ENCODE results near the gene STAC3.

Gene STAC3

DNA sequence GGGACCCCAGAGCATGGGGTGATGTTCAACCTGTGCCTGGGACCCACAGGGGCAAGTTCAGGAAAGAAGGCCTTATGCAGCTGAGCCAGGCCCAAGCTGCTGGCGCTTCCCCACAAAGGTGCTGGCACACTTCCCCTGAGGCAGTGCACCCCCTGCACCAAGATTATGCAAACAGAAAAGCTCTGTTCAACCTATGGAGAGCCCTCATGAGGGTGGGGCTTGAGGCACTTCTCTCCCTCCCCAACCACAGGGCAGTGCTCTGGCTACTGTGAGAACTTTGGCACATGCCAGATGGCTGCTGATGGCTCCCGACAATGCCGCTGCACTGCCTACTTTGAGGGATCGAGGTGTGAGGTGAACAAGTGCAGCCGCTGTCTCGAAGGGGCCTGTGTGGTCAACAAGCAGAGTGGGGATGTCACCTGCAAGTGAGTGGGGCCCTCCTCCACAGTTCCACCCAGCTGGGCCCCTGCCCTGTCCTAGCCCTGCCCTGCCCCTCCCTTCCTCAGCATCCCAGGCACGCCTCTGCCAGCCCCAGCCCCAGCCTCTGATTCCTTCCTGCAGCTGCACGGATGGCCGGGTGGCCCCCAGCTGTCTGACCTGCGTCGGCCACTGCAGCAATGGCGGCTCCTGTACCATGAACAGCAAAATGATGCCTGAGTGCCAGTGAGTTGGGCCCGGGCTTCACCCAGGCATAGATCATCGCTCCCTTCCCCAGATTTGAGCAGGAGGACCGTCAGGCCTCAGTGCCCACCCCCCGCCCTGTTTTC is 39.9 kb downstream of the STAC3 start:
- no peak for DNase-seq (ENCODE audit: low read depth)
- H3K4me3 ChIP-seq (ENCODE audit: low read depth, low read length) = no peak overlapping the region
- TF ChIP-seq, protein P1, sequence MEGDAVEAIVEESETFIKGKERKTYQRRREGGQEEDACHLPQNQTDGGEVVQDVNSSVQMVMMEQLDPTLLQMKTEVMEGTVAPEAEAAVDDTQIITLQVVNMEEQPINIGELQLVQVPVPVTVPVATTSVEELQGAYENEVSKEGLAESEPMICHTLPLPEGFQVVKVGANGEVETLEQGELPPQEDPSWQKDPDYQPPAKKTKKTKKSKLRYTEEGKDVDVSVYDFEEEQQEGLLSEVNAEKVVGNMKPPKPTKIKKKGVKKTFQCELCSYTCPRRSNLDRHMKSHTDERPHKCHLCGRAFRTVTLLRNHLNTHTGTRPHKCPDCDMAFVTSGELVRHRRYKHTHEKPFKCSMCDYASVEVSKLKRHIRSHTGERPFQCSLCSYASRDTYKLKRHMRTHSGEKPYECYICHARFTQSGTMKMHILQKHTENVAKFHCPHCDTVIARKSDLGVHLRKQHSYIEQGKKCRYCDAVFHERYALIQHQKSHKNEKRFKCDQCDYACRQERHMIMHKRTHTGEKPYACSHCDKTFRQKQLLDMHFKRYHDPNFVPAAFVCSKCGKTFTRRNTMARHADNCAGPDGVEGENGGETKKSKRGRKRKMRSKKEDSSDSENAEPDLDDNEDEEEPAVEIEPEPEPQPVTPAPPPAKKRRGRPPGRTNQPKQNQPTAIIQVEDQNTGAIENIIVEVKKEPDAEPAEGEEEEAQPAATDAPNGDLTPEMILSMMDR (IDR thresholded peaks at IDR 0.05; ENCODE audit: low read depth, low read length, missing control alignments) = no peak
- in situ Hi-C loops (cut with HindIII; ENCODE audit: low sequenced_read_pairs) = no loop called here

DNA sequence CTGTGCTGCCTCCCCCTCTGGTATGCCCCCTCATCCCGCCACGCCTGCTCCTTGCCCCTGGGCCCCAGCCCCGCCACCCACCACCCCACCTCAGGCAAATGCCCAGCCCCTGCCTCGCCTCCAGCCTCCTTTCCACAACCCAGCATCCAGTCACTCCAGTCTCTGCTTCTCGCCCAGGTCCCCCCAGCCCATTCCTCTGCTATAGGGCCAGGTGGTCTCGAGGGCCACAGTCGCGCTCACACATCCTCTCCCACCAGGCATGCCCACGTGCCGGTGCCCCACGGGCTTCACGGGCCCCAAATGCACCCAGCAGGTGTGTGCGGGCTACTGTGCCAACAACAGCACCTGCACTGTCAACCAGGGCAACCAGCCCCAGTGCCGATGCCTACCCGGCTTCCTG is 40.5 kb downstream of the STAC3 start:
- TF ChIP-seq, protein P1 (IDR thresholded peaks at IDR 0.05; ENCODE audit: low read depth, low read length, missing control alignments) = no peak
- in situ Hi-C loops (cut with HindIII; ENCODE audit: low sequenced_read_pairs) = no loop called here
- H3K4me3 ChIP-seq (ENCODE audit: low read depth, low read length) = no peak overlapping the region

DNA sequence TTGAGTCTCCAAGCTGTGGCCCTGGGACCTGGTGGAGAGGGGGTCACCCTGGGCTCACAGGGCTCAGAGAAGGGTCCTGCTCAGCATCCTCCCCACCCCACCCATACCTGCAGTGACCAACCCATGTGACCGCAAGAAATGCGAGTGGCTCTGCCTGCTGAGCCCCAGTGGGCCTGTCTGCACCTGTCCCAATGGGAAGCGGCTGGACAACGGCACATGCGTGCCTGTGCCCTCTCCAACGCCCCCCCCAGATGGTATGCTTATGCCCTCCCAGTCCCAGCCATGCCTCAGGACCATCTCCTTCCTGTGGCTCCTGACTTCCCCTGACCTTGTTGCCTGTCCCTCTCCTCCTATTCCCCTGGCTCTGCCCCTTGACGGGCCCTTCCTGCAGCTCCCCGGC is 41.1 kb downstream of the STAC3 start:
- no peak overlapping the region for H3K4me3 ChIP-seq (ENCODE audit: low read depth, low read length)
- in situ Hi-C loops (cut with HindIII; ENCODE audit: low sequenced_read_pairs) = no loop called here
- DNase-seq (ENCODE audit: low read depth) = no peak
- TF ChIP-seq, protein P1 (IDR thresholded peaks at IDR 0.05; ENCODE audit: low read depth, low read length, missing control alignments) = no peak

More for the DNA sequence above, 40.5 kb downstream of the STAC3 start:
- DNase-seq (ENCODE audit: low read depth) = no peak

DNA sequence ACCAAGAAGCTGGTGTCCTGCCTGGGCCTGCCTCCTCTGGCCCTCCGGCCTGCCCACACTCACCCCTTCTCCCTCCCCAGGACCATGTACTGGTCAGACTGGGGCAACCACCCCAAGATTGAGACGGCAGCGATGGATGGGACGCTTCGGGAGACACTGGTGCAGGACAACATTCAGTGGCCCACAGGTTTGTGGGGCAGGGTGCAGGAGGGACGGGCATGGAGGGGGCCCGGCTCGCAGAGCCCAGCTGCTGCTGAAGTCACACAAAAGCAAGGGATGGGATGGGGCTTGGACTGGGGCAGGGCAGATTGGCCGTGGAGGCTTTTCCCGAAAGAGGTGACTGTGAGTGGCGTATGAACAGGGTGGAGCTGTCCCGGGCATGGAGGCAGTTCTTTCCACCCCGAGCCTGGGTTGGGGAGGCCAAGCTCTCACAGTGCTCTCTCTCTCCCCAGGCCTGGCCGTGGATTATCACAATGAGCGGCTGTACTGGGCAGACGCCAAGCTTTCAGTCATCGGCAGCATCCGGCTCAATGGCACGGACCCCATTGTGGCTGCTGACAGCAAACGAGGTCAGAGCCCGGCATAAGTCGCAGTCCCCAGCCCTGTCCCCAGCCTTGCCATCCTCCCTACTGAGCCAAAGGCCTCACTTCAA is 42.2 kb downstream of the STAC3 start:
- TF ChIP-seq, protein P1 (IDR thresholded peaks at IDR 0.05; ENCODE audit: low read depth, low read length, missing control alignments) = no peak
- in situ Hi-C loops (cut with HindIII; ENCODE audit: low sequenced_read_pairs) = no loop called here
- no peak for DNase-seq (ENCODE audit: low read depth)
- H3K4me3 ChIP-seq (ENCODE audit: low read depth, low read length) = no peak overlapping the region

DNA sequence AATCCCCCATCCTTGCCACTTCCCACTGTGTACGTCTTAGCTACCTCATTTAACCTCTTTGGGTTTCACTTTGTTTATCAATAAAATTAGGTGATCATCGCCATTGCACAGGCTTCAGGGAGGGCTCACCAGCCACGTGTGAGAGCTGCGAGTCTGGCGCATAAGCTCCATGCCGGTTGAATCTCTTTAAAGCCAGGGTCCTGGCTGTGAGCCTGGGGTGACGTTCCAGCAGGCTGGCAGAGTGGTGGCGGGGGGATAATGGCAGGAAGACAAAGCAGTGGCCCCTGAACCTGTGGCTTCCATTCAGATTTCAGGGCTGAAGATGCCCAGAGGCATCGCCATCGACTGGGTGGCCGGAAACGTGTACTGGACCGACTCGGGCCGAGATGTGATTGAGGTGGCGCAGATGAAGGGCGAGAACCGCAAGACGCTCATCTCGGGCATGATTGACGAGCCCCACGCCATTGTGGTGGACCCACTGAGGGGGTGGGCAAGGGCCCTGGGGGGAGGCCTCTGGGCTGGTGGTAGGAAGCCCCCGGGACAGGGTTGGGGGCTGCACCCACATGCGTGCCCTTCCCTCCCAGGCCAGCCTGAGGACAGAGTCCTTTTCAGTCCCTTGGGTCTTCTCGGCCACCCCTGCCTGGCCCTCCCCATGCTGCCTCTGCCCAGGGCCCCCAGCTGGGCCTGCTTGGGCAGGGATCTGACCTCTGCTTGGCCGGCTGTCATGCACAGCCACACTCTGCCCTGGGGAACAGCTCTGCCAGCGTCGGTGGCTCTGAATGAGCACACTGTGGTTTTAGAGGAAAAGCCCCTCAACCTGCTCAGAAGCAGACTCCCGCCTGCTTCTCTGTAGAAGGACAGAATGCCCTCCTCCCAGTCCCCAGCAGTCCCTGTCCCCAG is 43.0 kb downstream of the STAC3 start:
- in situ Hi-C loops (cut with HindIII; ENCODE audit: low sequenced_read_pairs) = no loop called here
- TF ChIP-seq, protein P1 (IDR thresholded peaks at IDR 0.05; ENCODE audit: low read depth, low read length, missing control alignments) = no peak
- H3K4me3 ChIP-seq (ENCODE audit: low read depth, low read length) = no peak overlapping the region
- no peak for DNase-seq (ENCODE audit: low read depth)

DNA sequence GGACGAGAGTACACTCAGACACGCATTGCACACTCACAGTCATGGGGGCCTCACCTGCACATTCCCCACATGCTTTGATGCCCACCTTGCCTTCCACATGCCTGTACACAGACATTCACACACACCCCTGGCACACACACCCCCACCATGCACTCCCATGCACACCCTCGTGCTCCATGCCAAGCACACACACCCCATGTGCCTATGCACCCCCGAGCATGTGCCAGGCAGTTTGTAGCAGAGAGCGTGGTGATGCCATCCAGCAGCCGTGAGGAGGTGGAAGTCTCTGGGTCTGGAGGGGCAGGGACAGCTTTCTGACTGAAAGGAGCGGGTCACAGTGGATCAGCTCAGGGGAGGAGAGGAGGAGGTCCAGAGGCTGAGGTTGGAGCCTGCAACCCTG is 45.1 kb downstream of the STAC3 start:
- TF ChIP-seq, protein P1 (IDR thresholded peaks at IDR 0.05; ENCODE audit: low read depth, low read length, missing control alignments) = no peak
- no peak overlapping the region for H3K4me3 ChIP-seq (ENCODE audit: low read depth, low read length)
- in situ Hi-C loops (cut with HindIII; ENCODE audit: low sequenced_read_pairs) = no loop called here
- DNase-seq (ENCODE audit: low read depth) = no peak
